Nephron progenitor cell (in vitro differentiated cells): Measurements from ENCODE around the gene CACNA1G.

Experiments used
- DNase-seq: peaks from one replicate; pipeline ENCODE4 v3.0.0; 2021
- H3K27ac Mint-ChIP-seq: 2 replicates; pipeline ENCODE4 v1.8.0; 2021; ENCODE audit warnings: mild to moderate bottlenecking, moderate library complexity, mixed read lengths
- H3K27me3 Mint-ChIP-seq: 2 replicates; pipeline ENCODE4 v1.8.0; 2021; ENCODE audit warnings: mild to moderate bottlenecking, low read depth, mixed read lengths; ENCODE audit not compliant: poor library complexity
- H3K36me3 Mint-ChIP-seq: 2 replicates; pipeline ENCODE4 v1.8.0; 2021; ENCODE audit warnings: low read depth, mixed read lengths
- H3K4me1 Mint-ChIP-seq: 2 replicates; pipeline ENCODE4 v1.8.0; 2021; ENCODE audit warnings: mixed read lengths
- H3K4me3 Mint-ChIP-seq: 2 replicates; pipeline ENCODE4 v1.8.0; 2021; ENCODE audit warnings: mild to moderate bottlenecking, moderate library complexity, mixed read lengths
- H3K9me3 Mint-ChIP-seq: 2 replicates; pipeline ENCODE4 v1.8.0; 2021; ENCODE audit warnings: mild to moderate bottlenecking, moderate library complexity, mixed read lengths
- CTCF ChIP-seq: fragments of 200-600 bp; sonication (generic); IDR thresholded peaks from 2 replicates; pipeline ENCODE4 v1.5.0; 2021; ENCODE audit warnings: antibody characterized with exemption

CACNA1G gene

DNA sequence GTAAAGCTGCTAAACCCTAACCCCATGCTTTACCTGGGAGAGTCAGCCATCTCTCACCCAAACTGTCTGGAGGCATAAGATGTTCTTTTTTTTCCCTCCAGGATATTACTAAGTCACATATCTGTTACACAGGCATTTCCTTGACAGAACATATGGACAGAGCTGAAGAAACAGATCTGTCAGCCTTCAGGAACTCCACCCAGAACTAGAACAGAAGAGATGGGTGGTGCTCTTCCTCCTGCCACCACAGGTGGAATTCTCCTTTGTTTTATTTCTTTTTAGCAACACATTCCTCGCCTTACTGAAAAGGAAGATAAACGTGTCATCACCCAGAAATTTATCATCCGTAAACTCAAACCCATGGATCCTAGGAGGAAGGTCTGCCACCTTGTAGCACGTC lies 43.5 kb upstream of the CACNA1G start:
- peaks cover 3% of the 10 kb centered on the region for H3K27me3 Mint-ChIP-seq
- H3K36me3 Mint-ChIP-seq, result no peaks in the 10 kb centered on the region
- TF ChIP-seq CTCF, result no peak
- H3K9me3 Mint-ChIP-seq, result no peaks in the 10 kb centered on the region
- no peak overlapping the region for H3K27ac Mint-ChIP-seq
- no peak overlapping the region for H3K4me3 Mint-ChIP-seq
- DNase-seq, result no peak
- H3K4me1 Mint-ChIP-seq, result peaks cover 58% of the 10 kb centered on the region

DNA sequence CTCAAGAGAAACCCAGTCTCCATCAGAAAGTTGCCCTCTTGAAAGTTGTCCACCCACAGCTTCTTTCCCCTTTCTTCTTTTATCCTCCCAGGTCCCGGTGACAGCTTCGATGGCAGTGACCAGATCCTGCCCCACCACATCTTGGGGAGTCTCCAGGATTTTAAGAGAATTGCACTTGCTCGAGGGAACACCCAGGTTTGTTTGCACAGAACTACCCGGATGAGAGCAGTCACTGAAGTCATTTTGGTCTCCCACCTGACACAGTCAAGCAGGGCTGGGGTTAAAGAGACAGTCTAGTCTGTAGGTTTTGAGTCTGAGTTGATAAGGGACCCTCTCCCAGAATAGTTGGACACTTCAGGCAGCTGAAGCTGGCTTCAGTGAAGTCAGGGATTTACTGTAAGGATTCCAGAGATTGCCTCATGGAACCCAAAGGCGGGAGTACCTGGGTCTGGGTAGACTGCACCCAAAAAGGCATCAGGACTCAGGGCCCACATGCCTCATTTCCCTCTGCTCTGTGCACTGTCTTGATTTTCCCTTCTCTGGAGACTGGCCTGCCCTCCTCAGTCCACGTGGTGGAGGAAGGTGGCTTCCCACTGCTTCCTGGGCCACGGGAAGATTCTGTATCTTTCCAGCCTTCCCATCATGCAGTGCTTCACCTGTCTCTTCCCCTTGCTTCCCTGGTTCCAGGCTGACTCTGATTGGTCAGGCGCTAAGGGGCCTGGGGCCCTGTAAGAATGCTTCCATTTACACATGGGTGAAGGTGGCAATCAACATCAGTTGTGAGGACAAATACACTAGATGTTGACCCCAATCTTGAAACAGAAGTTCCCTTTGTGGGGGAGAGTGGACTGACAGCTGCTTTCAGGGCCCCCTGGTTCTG lies 42.8 kb upstream of the CACNA1G start:
- H3K27ac Mint-ChIP-seq, result peak overlapping the region; percentile 90
- no peaks in the 10 kb centered on the region for H3K9me3 Mint-ChIP-seq
- H3K27me3 Mint-ChIP-seq, result peaks cover 3% of the 10 kb centered on the region
- H3K4me3 Mint-ChIP-seq, result no peak overlapping the region
- H3K4me1 Mint-ChIP-seq, result peaks cover 62% of the 10 kb centered on the region
- DNase-seq, result no peak
- no peak for TF ChIP-seq CTCF
- no peaks in the 10 kb centered on the region for H3K36me3 Mint-ChIP-seq

GRCh38 chr17:50518384-50519023 lies 42.0 kb upstream of the CACNA1G start:
- peak overlapping the region; percentile 90 for H3K27ac Mint-ChIP-seq
- no peaks in the 10 kb centered on the region for H3K9me3 Mint-ChIP-seq
- no peaks in the 10 kb centered on the region for H3K36me3 Mint-ChIP-seq
- no peak for DNase-seq
- H3K4me1 Mint-ChIP-seq, result peaks cover 67% of the 10 kb centered on the region
- no peak overlapping the region for H3K4me3 Mint-ChIP-seq
- TF ChIP-seq CTCF, result no peak
- peaks cover 3% of the 10 kb centered on the region for H3K27me3 Mint-ChIP-seq

GRCh38 chr17:50519141-50519834 lies 41.2 kb upstream of the CACNA1G start:
- Mint-ChIP-seq H3K4me1 (peaks cover 71% of the 10 kb centered on the region), H3K4me3 (no peak overlapping the region), H3K36me3 (no peaks in the 10 kb centered on the region), H3K27me3 (peaks cover 3% of the 10 kb centered on the region), H3K9me3 (no peaks in the 10 kb centered on the region), H3K27ac (no peak overlapping the region)
- DNase-seq, result no peak
- TF ChIP-seq CTCF, result no peak

GRCh38 chr17:50520483-50520882 lies 40.0 kb upstream of the CACNA1G start:
- H3K27me3 Mint-ChIP-seq, result peaks cover 3% of the 10 kb centered on the region
- peaks cover 64% of the 10 kb centered on the region for H3K4me1 Mint-ChIP-seq
- no peak for DNase-seq
- H3K27ac Mint-ChIP-seq, result no peak overlapping the region
- H3K36me3 Mint-ChIP-seq, result no peaks in the 10 kb centered on the region
- no peak for TF ChIP-seq CTCF
- H3K4me3 Mint-ChIP-seq, result no peak overlapping the region
- no peaks in the 10 kb centered on the region for H3K9me3 Mint-ChIP-seq
